LNCAP (cell line): ENCODE measurements around the gene PI3.

Source experiments
- CTCF ChIP-seq: fragments of 450-650 bp; IDR thresholded peaks from 2 replicates; pipeline ENCODE4 v1.5.1; 2017; ENCODE audit warnings: mild to moderate bottlenecking

Gene PI3

GRCh38 chr20:45218636-45219035 lies 43.9 kb downstream of the PI3 start:
- no peak for TF ChIP-seq CTCF

GRCh38 chr20:45221076-45221475 lies 46.4 kb downstream of the PI3 start, which contains the start of gene SEMG2:
SEMG2 (plus strand) TSS chr20:45221373; CDS start chr20:45221390, 17 bp downstream.
- no peak for TF ChIP-seq CTCF

GRCh38 chr20:45223136-45223535 lies 48.4 kb downstream of the PI3 start:
- no peak for TF ChIP-seq CTCF
